ENCODE results near the gene LLGL2.

LLGL2 gene

GRCh38 chr17:75509528-75510258, 15.8 kb upstream of the LLGL2 start:
- H4K20me1 ChIP-seq (ENCODE audit: insufficient read depth, low read length) = no peaks in the 10 kb centered on the region
- H3K4me1 ChIP-seq (ENCODE audit: low read length) = peaks cover 7% of the 10 kb centered on the region; the same call in 1 of the 2 replicates
- no peaks in the 10 kb centered on the region for H3K79me2 ChIP-seq (ENCODE audit: low read length)

GRCh38 chr17:75511270-75511609, 14.3 kb upstream of the LLGL2 start:
- H3K4me3 ChIP-seq (ENCODE audit: low read length) = no peak overlapping the region
- no peaks in the 10 kb centered on the region for H3K27me3 ChIP-seq (ENCODE audit: low read depth, low read length)
- H2AFZ ChIP-seq (ENCODE audit: low read depth, low read length) = no peak overlapping the region
- no peaks in the 10 kb centered on the region for H3K36me3 ChIP-seq (replicated peaks; ENCODE audit: low read depth, low read length)
- TF ChIP-seq CTCF (IDR thresholded peaks at IDR 0.05; ENCODE audit: low read depth, low read length) (no peak), EZH2phosphoT487 (IDR thresholded peaks at IDR 0.05; ENCODE audit: low read depth) (no peak)
- H3K9ac ChIP-seq (ENCODE audit: low read length) = no peak overlapping the region
- no peaks in the 10 kb centered on the region for H3K79me2 ChIP-seq (ENCODE audit: low read length)
- no peaks in the 10 kb centered on the region for H3K9me3 ChIP-seq (ENCODE audit: insufficient read depth, low read length)
- no peak overlapping the region for H3K4me2 ChIP-seq (ENCODE audit: low read length)
- no peaks in the 10 kb centered on the region for H4K20me1 ChIP-seq (ENCODE audit: insufficient read depth, low read length)
- H3K27ac ChIP-seq (ENCODE audit: low read length) = no peak overlapping the region
- H3K4me1 ChIP-seq (ENCODE audit: low read length) = peaks cover 8% of the 10 kb centered on the region; the same call in 1 of the 2 replicates

More at GRCh38 chr17:75509528-75510258, 15.8 kb upstream of the LLGL2 start:
- Histone ChIP-seq H3K27me3 (ENCODE audit: low read depth, low read length) (no peaks in the 10 kb centered on the region), H3K4me2 (ENCODE audit: low read length) (no peak overlapping the region), H3K36me3 (replicated peaks; ENCODE audit: low read depth, low read length) (no peaks in the 10 kb centered on the region), H3K27ac (ENCODE audit: low read length) (no peak overlapping the region), H2AFZ (ENCODE audit: low read depth, low read length) (no peak overlapping the region), H3K9me3 (ENCODE audit: insufficient read depth, low read length) (no peaks in the 10 kb centered on the region), H3K9ac (ENCODE audit: low read length) (no peak overlapping the region), H3K4me3 (ENCODE audit: low read length) (no peak overlapping the region)
- TF ChIP-seq CTCF (IDR thresholded peaks at IDR 0.05; ENCODE audit: low read depth, low read length) (no peak), EZH2phosphoT487 (IDR thresholded peaks at IDR 0.05; ENCODE audit: low read depth) (no peak)

GRCh38 chr17:75511610-75512575, 13.6 kb upstream of the LLGL2 start:
- Histone ChIP-seq H3K9ac (ENCODE audit: low read length) (no peak overlapping the region), H3K27me3 (ENCODE audit: low read depth, low read length) (no peaks in the 10 kb centered on the region), H3K4me1 (ENCODE audit: low read length) (peaks cover 8% of the 10 kb centered on the region; the same call in 1 of the 2 replicates), H3K4me2 (ENCODE audit: low read length) (no peak overlapping the region), H3K9me3 (ENCODE audit: insufficient read depth, low read length) (no peaks in the 10 kb centered on the region), H4K20me1 (ENCODE audit: insufficient read depth, low read length) (no peaks in the 10 kb centered on the region), H3K4me3 (ENCODE audit: low read length) (no peak overlapping the region), H2AFZ (ENCODE audit: low read depth, low read length) (no peak overlapping the region), H3K79me2 (ENCODE audit: low read length) (peaks cover 2% of the 10 kb centered on the region; the same call in 1 of the 2 replicates), H3K27ac (ENCODE audit: low read length) (no peak overlapping the region), H3K36me3 (replicated peaks; ENCODE audit: low read depth, low read length) (no peaks in the 10 kb centered on the region)
- no peak for TF ChIP-seq CTCF (IDR thresholded peaks at IDR 0.05; ENCODE audit: low read depth, low read length)
- TF ChIP-seq EZH2phosphoT487 (IDR thresholded peaks at IDR 0.05; ENCODE audit: low read depth) = no peak

All from OCI-LY3 (cell line).